H9 (cell line): ENCODE results near the gene ZFP62. TPM values are rescaled to one million over a fixed set of nuclear protein-coding genes. Genes with fewer than 3 reads are reported as not detected.

ENCODE experiments used
- DNase-seq: peaks from one replicate; pipeline ENCODE4 v3.0.0-alpha.2; 2017
- H2AFZ ChIP-seq: one replicate; pipeline ENCODE4 v1.6.1; 2013; ENCODE audit warnings: mild to moderate bottlenecking, low read length, control low read depth, moderate library complexity
- H2AK5ac ChIP-seq: 2 replicates; pipeline ENCODE4 v1.6.1; 2013; ENCODE audit warnings: low read length, control low read depth, mixed read lengths; ENCODE audit not compliant: insufficient read length
- H2BK120ac ChIP-seq: one replicate; pipeline ENCODE4 v1.6.1; 2013; ENCODE audit warnings: low read depth, mild to moderate bottlenecking, low read length, control low read depth, inconsistent platforms; ENCODE audit not compliant: poor library complexity, severe bottlenecking
- H2BK12ac ChIP-seq: 2 replicates; pipeline ENCODE4 v1.6.1; 2013; ENCODE audit warnings: low read length, control low read depth, mixed read lengths, low read depth; ENCODE audit not compliant: insufficient read length
- H2BK15ac ChIP-seq: 2 replicates; pipeline ENCODE4 v1.6.1; 2013; ENCODE audit warnings: low read depth, low read length, control low read depth
- H2BK20ac ChIP-seq: one replicate; pipeline ENCODE4 v1.6.1; 2013; ENCODE audit warnings: low read depth, mild to moderate bottlenecking, low read length, control low read depth, inconsistent platforms; ENCODE audit not compliant: poor library complexity, severe bottlenecking
- H2BK5ac ChIP-seq: 2 replicates; pipeline ENCODE4 v1.6.1; 2013; ENCODE audit warnings: low read length, control low read depth, mixed read lengths; ENCODE audit not compliant: insufficient read length
- H3K14ac ChIP-seq: 2 replicates; pipeline ENCODE4 v1.6.1; 2013; ENCODE audit warnings: low read length, control low read depth; ENCODE audit not compliant: insufficient read depth
- H3K18ac ChIP-seq: 2 replicates; pipeline ENCODE4 v1.6.1; 2013; ENCODE audit warnings: low read depth, mild to moderate bottlenecking, mixed read lengths, low read length, control low read depth; ENCODE audit not compliant: insufficient read length
- H3K23ac ChIP-seq: 2 replicates; pipeline ENCODE4 v1.6.1; 2013; ENCODE audit warnings: low read length, control low read depth, mixed read lengths, low read depth; ENCODE audit not compliant: insufficient read length
- H3K23me2 ChIP-seq: 2 replicates; pipeline ENCODE4 v1.6.1; 2013; ENCODE audit warnings: low read depth, mild to moderate bottlenecking, mixed read lengths, low read length, control low read depth; ENCODE audit not compliant: insufficient read length, poor library complexity, severe bottlenecking
- H3K27ac ChIP-seq: 2 replicates; pipeline ENCODE4 v1.5.1; 2013; ENCODE audit warnings: low read length, control low read depth, mixed read lengths, low read depth; ENCODE audit not compliant: insufficient read length
- H3K27me3 ChIP-seq: 2 replicates; pipeline ENCODE4 v1.6.1; 2013; ENCODE audit warnings: low read length, control low read depth, inconsistent platforms; ENCODE audit not compliant: insufficient read depth
- H3K4ac ChIP-seq: 2 replicates; pipeline ENCODE4 v1.6.1; 2013; ENCODE audit warnings: low read depth, mild to moderate bottlenecking, control low read depth, inconsistent platforms, low read length, moderate library complexity
- H3K4me1 ChIP-seq: 2 replicates; pipeline ENCODE4 v1.6.1; 2013; ENCODE audit warnings: low read length, control low read depth, inconsistent platforms; ENCODE audit not compliant: insufficient read depth
- H3K4me2 ChIP-seq: 2 replicates; pipeline ENCODE4 v1.6.1; 2013; ENCODE audit warnings: low read length, control low read depth, mixed read lengths; ENCODE audit not compliant: insufficient read length, insufficient read depth
- H3K56ac ChIP-seq: 2 replicates; pipeline ENCODE4 v1.6.1; 2013; ENCODE audit warnings: low read depth, mild to moderate bottlenecking, mixed read lengths, low read length, control low read depth; ENCODE audit not compliant: insufficient read length
- H3K79me1 ChIP-seq: 2 replicates; pipeline ENCODE4 v1.6.1; 2013; ENCODE audit warnings: low read depth, mild to moderate bottlenecking, moderate library complexity, low read length, control low read depth, inconsistent platforms; ENCODE audit not compliant: insufficient read depth, poor library complexity, severe bottlenecking
- H3K79me2 ChIP-seq: 2 replicates; pipeline ENCODE4 v1.6.1; 2013; ENCODE audit warnings: low read length, control low read depth, inconsistent platforms; ENCODE audit not compliant: insufficient read depth
- H3K9ac ChIP-seq: 2 replicates; pipeline ENCODE4 v1.6.1; 2013; ENCODE audit warnings: low read length, control low read depth, mixed read lengths; ENCODE audit not compliant: insufficient read length; ENCODE audit errors: extremely low read depth
- H3K9me3 ChIP-seq: one replicate; pipeline ENCODE4 v1.6.1; 2013; ENCODE audit warnings: low read depth, low read length, inconsistent platforms; ENCODE audit not compliant: control insufficient read depth
- H3T11ph ChIP-seq: one replicate; pipeline ENCODE4 v1.6.1; 2013; ENCODE audit warnings: mild to moderate bottlenecking, low read length, control low read depth, inconsistent platforms
- H4K20me1 ChIP-seq: one replicate; pipeline ENCODE4 v1.6.1; 2013; ENCODE audit not compliant: control insufficient read depth, insufficient read length, insufficient read depth
- H4K5ac ChIP-seq: 2 replicates; pipeline ENCODE4 v1.6.1; 2013; ENCODE audit warnings: low read depth, mild to moderate bottlenecking, mixed read lengths, low read length, control low read depth; ENCODE audit not compliant: insufficient read length
- H4K8ac ChIP-seq: replicated peaks from 2 replicates; pipeline ENCODE4 v1.6.1; 2013; ENCODE audit warnings: low read length, control low read depth, mixed read lengths, low read depth; ENCODE audit not compliant: insufficient read length
- H4K91ac ChIP-seq: 2 replicates; pipeline ENCODE4 v1.6.1; 2013; ENCODE audit warnings: low read depth, mild to moderate bottlenecking, moderate library complexity, mixed read lengths, low read length, control low read depth; ENCODE audit not compliant: insufficient read length
- H3K27ac Mint-ChIP-seq, 3 experiments: 2 replicates in 2 of 3; 3 replicates in 1 of 3; pipeline ENCODE4 v1.8.0; 2020 to 2021; ENCODE audit warnings: mixed read lengths in 3 of 3, mild to moderate bottlenecking in 1 of 3, moderate library complexity in 1 of 3
- H3K27me3 Mint-ChIP-seq: 2 replicates; pipeline ENCODE4 v1.8.0; 2021; ENCODE audit warnings: low read depth, mild to moderate bottlenecking, moderate library complexity, mixed read lengths
- H3K36me3 Mint-ChIP-seq, 3 experiments: 2 replicates in 2 of 3; 3 replicates in 1 of 3; pipeline ENCODE4 v1.8.0; 2020 to 2021; ENCODE audit warnings: low read depth in 3 of 3, mixed read lengths in 3 of 3; ENCODE audit not compliant: insufficient read depth in 1 of 3
- H3K4me1 Mint-ChIP-seq, 2 experiments: 2 replicates each; pipeline ENCODE4 v1.8.0; 2020; ENCODE audit warnings: mixed read lengths in 2 of 2
- H3K4me3 Mint-ChIP-seq, 2 experiments: 2 replicates in 1 of 2; 3 replicates in 1 of 2; pipeline ENCODE4 v1.8.0; 2020 to 2021; ENCODE audit warnings: mild to moderate bottlenecking in 2 of 2, mixed read lengths in 2 of 2, moderate library complexity in 1 of 2
- H3K9me3 Mint-ChIP-seq, 2 experiments: 2 replicates in 1 of 2; 3 replicates in 1 of 2; pipeline ENCODE4 v1.8.0; 2020; ENCODE audit warnings: mild to moderate bottlenecking in 2 of 2, mixed read lengths in 2 of 2, moderate library complexity in 1 of 2
- CTCF ChIP-seq: fragments of 200-600 bp; sonication (generic); conservative IDR thresholded peaks from 3 replicates; pipeline ENCODE4 v1.8.0; 2021; ENCODE audit warnings: antibody characterized with exemption, mild to moderate bottlenecking
- WGBS: extraction: QIAGEN DNeasy Blood & Tissue Kit; methylation state at CpG from one replicate; pipeline ENCODE4 v1.1.7; 2013; ENCODE audit warnings: missing lambda C conversion rate, low lambda C conversion rate, mixed read lengths; ENCODE audit not compliant: insufficient read length; ENCODE audit errors: extremely low coverage; 5-methylcytosine and 5-hydroxymethylcytosine counted together
- total RNA-seq: library from RNA; stranded (reverse); gene quantifications from 2 replicates; pipeline ENCODE4 v1.2.1, GENCODE V29; 2021

Gene ZFP62
- total RNA-seq, 1 experiment from 2014 or later = 16.2 TPM

GRCh38 chr5:180900178-180900577 lies 39.1 kb upstream of the ZFP62 start:
- H2BK120ac ChIP-seq = no peak overlapping the region
- H4K20me1 ChIP-seq = no peaks in the 10 kb centered on the region
- peak overlapping the region; percentile 14 for H3K18ac ChIP-seq
- H2BK15ac ChIP-seq = no peak overlapping the region
- no peaks in the 10 kb centered on the region for H3K4me1 Mint-ChIP-seq
- WGBS = no CpG with 5 or more reads among the region's 5 CpGs
- H3K9ac ChIP-seq = no peak overlapping the region
- H3K4ac ChIP-seq = no peak overlapping the region
- H3K23me2 ChIP-seq = no peaks in the 10 kb centered on the region
- no peak overlapping the region for H2BK12ac ChIP-seq
- no peaks in the 10 kb centered on the region for H3K4me1 ChIP-seq
- no peak overlapping the region for H3K23ac ChIP-seq
- H2BK5ac ChIP-seq = no peak overlapping the region
- no peak overlapping the region for H4K91ac ChIP-seq
- H3T11ph ChIP-seq = no peak overlapping the region
- no peak overlapping the region for H2BK20ac ChIP-seq
- no peak for TF ChIP-seq CTCF
- no peaks in the 10 kb centered on the region; a peak in 1 of 7 replicates for H3K36me3 Mint-ChIP-seq
- H2AK5ac ChIP-seq = no peak overlapping the region
- H4K5ac ChIP-seq = no peak overlapping the region
- no peaks in the 10 kb centered on the region for H3K79me2 ChIP-seq
- no peak overlapping the region for H4K8ac ChIP-seq
- H3K27me3 Mint-ChIP-seq = peaks cover 4% of the 10 kb centered on the region
- no peaks in the 10 kb centered on the region for H3K9me3 ChIP-seq
- no peak overlapping the region for H3K27ac Mint-ChIP-seq
- no peak for DNase-seq
- no peak overlapping the region for H3K27ac ChIP-seq
- H3K9me3 Mint-ChIP-seq = peaks cover 5 to 21% of the 10 kb centered on the region in 2 experiments; a peak in 3 of 5 replicates
- H3K4me3 Mint-ChIP-seq = no peak overlapping the region
- H3K79me1 ChIP-seq = no peaks in the 10 kb centered on the region
- H3K27me3 ChIP-seq = no peaks in the 10 kb centered on the region
- H3K4me2 ChIP-seq = no peak overlapping the region
- no peak overlapping the region for H3K56ac ChIP-seq
- no peak overlapping the region for H3K14ac ChIP-seq
- H2AFZ ChIP-seq = no peak overlapping the region
